HG03565 (cell line): ENCODE results near the gene PLK4.
A peak's percentile ranks its signal among the peaks of the same experiment; 100 is the strongest.

Source experiments
- ATAC-seq: cut with Tn5 transposase; IDR thresholded peaks from one replicate; pipeline ENCODE4 v1.9.1; 2021; ENCODE audit warnings: mild to moderate bottlenecking, moderate library complexity; ENCODE audit not compliant: unreplicated experiment

PLK4 gene

GRCh38 chr4:127880763-127881562 is at the start of gene PLK4:
Gene PLK4, plus strand, starts transcription at chr4:127880893. Its CDS starts 242 bp downstream, at chr4:127881135.
- peak; percentile 92 for ATAC-seq

- ATAC-seq: peak; percentile 65
These were observed 48.1 kb upstream of the PLK4 start for GRCh38 chr4:127832585-127832984.

- ATAC-seq: no peak
These were observed 36.7 kb upstream of the PLK4 start for GRCh38 chr4:127843704-127844600.

DNA sequence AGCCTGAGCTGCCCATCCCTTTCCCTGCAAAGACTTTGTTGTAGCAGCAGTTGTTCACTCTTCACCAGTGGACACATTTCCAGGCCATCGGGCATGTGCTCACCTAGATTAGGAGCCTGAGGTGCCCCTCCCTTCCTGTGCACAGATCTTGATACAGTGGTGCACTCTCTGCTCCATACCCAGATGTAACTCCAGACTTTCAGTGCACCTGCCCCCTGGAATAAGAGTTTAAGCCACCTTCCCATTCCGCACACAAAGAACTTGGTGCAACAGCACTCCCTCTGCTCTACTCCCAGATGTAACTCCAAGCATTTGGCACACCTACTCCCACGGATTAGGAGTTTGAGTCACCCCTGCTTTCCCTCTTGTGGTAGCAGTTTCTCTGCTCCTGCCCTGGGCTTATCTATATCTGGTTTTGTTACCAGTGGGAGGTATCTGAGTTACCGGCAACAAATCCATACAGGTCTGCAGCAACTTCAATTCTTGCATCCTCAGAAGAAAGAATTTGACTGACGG is 36.0 kb upstream of the PLK4 start:
- ATAC-seq: no peak

- ATAC-seq: no peak
These were observed 34.6 kb upstream of the PLK4 start for GRCh38 chr4:127846061-127846460.

DNA sequence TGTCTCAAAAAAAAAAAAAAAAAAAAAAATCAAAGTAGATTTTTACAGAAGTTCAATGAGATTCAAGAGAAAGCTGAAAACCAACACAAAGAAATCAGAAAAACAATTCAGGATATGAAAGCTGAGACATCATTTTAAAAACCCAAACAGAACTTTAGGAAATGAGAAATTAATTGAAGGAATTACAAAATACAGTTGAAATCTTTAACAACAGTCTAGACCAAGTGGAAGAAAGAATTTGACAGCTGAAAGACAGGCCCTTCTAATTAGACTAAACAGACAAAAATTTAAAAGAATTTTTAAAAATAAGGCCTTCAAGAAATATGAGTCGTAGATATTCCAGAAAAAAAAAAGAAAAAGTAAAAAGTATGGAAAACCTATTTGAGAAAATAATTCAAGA is 33.9 kb upstream of the PLK4 start:
- ATAC-seq: no peak

- ATAC-seq: no peak
These were observed 31.0 kb upstream of the PLK4 start for GRCh38 chr4:127849505-127850234.

DNA sequence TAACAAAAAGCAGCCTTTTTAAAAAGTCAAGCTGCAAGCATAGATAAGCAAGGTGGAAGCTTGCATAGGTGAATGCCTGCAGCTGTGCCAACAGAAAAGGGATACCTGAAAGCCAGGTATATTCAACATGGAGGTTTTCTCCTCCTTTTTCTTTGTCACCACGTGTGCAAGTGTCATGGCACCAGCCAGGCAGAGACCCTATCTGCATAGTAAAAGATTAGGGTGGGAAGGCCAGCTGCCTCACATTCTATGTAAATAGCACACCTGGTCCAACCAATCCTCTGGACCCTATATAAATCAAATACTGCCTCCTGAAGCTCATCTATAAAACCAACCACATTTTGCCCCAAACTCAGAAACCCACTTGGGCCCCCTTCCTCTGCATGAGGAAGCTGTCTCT is 28.0 kb upstream of the PLK4 start:
- ATAC-seq: no peak

- no peak for ATAC-seq
These were observed 24.4 kb upstream of the PLK4 start for GRCh38 chr4:127856196-127856812.

DNA sequence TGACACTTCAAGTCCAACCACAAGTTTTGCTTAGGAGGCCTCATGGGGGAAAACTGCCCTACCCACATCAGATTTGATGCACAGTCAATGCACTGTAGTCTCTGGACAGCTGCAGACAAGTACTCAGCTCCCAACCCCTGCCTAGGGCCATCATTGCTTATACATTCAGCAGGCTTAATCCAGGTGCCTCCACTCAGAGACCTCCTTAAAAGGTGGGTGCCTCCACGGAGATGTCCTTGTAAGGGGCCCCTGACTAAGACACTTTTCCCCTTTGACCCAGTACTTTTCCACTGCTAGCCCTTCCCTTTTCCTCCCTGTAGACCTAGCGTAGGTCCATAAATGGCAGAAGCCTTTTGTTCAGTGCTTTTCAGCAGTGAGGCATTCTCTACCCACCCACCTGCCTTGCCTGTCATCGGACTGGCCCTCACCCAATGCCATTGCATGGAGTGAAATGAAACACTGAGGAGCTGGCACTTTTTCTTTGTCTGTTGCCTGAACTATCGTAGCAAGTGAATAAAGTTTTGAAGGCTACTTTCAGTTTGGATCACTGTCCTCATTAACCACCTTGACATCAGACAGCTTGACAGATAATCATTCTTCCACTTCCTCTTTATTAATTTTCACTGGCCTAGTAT is 23.8 kb upstream of the PLK4 start:
- peak; percentile 85 for ATAC-seq

DNA sequence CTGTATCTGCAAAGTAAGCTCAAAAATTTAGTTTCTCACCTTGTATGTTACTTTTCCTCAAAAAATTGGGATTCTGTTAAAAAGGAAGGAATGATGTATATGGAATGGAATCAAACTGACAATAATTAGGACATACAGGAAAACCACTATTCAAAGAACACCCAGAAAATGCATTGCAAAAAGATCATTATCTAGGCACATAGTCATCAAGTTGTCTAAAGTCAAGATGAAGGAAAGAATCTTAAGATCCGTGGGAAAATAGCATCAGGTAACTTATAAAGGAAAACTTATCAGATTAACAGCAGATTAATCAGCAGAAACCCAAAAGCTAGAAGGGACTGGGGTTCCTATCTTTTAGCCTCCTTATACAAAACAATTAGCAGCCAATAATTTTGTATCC is 23.1 kb upstream of the PLK4 start:
- ATAC-seq: no peak

- ATAC-seq: no peak
These were observed 12.5 kb upstream of the PLK4 start for GRCh38 chr4:127868196-127868595.

DNA sequence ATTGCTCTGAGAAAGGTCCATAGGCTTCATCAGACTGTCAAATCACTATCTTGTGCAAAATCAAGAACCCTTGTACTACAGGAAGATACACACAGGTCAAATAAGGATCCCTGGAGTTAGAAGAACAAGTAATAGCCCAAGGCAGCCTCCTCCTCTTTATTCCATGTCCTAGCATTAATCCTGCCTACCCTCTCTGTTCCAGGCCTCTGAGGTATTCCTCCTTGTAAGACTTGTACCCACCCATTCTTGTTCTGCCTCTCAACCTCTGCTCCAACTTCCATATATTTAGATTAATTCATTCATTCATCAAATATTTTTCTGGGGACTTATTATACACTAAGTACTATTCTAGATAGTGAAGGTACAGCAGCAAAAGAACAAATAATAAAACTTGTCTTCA is 10.4 kb upstream of the PLK4 start:
- ATAC-seq: no peak

DNA sequence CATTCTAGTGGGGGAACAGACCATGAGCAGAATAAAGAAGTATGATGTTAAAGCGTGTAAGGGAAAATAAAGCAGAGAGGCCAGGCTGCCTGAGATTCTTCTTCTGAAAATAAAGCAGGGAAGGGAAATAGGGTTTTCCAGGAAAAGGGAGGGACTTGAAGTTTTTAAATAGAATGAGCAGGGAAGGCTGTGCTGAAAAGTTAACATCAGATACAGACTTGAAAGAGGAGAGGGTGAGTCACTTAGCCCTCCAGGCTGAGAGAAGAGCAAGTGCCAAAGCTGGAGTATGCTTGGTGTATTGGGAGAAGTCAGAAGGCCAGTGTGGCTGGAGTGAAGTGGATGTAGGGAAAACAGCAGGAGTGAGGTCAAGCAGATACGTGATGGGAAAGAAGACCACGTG is 10.0 kb upstream of the PLK4 start:
- no peak for ATAC-seq

- ATAC-seq: no peak
These were observed 4.9 kb upstream of the PLK4 start for GRCh38 chr4:127875791-127876190.

GRCh38 chr4:127881563-127881864 is 821 bp downstream of the PLK4 start:
- ATAC-seq: peak; percentile 31

DNA sequence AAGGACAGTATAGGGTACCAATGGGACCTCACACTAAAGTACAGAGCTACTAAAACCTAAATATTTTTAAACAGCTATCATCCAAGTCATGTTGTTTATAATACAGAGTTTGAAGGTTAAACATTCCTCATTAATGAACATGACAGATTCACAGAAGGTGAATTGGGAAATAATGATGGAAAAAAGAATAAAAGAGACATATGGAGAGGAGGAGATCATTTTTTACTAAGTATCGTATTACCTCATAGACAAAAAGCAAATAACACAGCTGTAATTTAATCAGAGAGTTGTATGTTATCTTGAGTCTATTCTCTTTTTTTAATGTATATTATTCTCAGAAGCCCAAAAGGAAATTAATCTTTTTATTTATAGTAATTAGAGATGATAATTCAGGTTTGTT is 7.9 kb downstream of the PLK4 start:
- ATAC-seq: no peak

GRCh38 chr4:127889903-127890302 is 9.2 kb downstream of the PLK4 start:
- no peak for ATAC-seq

DNA sequence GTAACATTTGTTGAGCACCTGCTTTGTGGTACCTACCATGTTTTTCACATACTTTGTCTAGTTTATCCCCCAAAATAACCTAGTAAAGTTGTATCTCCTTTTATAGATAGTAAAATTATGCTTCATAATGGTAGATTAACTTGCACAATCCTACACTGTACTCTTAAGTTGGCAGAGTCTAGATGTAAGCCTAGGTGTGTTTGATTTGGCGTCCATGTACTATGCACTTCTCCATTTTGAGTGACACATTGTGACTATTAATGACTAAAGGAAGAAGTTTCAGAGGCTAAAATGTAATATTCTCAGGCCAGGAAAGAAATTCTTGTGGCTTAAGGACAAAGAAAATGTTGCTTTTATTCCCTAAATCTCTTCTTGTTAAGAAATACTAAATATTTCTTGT is 15.4 kb downstream of the PLK4 start:
- no peak for ATAC-seq

DNA sequence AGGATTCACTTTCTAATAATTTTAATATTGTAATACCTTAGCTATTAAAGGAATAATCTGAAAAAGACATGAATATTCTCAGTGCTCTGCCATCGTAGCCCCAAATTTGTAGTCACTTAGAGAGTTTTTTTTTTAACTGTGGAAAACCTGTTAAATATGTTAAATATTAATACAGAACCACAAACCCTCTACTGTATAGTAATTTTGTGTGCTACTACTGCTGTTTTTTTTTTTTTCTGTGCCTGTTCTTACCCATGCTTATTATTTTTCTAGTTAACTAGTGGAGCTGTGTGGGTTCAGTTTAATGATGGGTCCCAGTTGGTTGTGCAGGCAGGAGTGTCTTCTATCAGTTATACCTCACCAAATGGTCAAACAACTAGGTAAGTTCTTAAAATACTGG is 15.8 kb downstream of the PLK4 start:
- ATAC-seq: no peak
